ENCODE data around the gene CIC.
"Not testable (repeated sequence)": the region's sequence is repeated elsewhere in the genome, so short reads cannot be mapped to it uniquely, and the experiment has no call there.

Gene CIC

DNA sequence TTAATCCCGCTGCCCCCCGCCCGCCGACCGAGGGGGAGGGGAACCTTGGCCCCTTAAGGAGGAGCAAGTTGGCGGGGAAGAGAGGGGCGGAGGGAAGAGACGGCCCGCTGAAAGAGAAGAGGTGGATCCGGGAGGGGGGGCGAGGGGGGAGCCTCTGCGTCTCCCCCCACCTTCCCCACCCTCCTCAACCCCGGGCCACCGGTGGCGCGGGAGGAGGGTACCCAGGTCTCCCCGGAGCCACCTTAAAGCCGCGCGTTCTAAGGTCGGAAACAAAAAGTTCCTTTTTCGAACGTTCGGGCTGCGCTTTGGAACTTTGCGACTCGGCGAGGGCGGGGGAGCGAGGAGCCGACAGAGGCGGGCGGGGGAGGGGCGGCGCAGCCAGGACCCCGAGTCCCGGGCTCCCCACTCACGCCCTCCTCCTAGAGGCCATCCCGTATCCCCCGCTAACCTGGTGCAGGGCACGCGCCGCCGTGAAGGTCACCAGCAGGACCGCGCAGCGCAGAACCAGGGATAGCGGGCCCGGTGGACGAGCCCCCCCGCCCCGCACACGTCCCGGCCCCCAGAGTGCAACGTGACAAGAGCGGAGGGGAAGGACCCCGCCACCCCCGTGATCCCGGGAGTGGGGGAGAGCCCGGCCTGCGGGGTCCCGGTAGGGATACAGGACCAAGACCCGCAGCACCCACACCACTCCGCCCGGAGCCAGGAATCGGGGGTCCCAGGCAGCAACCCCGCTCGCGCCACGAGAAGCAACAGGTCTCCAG is 14.8 kb upstream of the CIC start:
- DNase-seq (ENCODE audit: low spot score) (peak; percentile 69), FAIRE-seq (no peak)

DNA sequence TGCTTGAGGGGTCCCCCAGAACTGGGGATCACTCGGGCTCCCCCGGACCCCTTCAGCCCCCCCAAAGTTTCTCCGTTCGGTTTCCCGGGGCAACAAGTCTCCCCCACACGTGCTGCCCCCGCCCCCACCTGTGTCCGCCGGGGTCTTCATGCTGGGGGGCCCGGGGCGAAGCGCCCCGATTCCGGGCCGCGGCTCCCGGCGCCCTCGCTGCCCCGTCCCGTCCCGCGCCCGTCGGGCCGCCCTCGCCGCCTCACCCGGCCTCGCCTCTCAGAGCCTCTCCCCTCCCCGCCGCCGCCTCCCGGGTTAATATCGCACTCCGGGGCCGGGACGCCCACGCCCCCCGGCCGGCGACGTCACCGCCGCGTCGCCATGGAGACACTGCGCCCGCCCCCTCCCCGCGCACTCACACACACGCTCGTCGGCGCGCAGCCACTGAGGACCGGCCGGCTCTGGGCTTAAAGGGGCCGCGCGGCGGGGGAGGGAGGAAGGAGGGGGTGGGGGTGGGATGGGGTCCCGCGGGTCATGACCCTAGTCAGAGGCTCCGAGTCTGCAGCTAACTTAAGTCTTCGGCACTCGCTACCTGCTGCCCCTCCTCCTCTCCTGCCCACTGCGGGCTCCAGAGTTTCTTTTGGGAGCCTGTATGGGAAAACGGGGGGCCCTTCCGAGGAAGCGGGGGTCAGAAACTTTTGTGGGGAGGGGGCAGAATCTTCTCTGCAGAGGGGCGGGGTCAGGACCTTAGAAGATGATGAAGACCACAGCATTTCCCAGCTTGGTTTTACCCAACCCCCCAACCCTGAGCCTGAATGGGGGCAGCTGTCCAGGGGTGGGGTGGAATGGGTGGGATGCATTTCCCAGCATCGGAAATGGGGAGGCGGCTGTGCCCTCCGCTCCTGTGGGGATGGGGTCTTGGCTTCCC is 13.9 kb upstream of the CIC start, which contains the start of gene ERF:
Gene ERF (minus strand): TSS at position 279 of the 916 bp plus-strand sequence. CDS start 129 bp downstream, at position 150.
- DNase-seq (ENCODE audit: low spot score) (peak; percentile 92), FAIRE-seq (peak; percentile 92)

DNA sequence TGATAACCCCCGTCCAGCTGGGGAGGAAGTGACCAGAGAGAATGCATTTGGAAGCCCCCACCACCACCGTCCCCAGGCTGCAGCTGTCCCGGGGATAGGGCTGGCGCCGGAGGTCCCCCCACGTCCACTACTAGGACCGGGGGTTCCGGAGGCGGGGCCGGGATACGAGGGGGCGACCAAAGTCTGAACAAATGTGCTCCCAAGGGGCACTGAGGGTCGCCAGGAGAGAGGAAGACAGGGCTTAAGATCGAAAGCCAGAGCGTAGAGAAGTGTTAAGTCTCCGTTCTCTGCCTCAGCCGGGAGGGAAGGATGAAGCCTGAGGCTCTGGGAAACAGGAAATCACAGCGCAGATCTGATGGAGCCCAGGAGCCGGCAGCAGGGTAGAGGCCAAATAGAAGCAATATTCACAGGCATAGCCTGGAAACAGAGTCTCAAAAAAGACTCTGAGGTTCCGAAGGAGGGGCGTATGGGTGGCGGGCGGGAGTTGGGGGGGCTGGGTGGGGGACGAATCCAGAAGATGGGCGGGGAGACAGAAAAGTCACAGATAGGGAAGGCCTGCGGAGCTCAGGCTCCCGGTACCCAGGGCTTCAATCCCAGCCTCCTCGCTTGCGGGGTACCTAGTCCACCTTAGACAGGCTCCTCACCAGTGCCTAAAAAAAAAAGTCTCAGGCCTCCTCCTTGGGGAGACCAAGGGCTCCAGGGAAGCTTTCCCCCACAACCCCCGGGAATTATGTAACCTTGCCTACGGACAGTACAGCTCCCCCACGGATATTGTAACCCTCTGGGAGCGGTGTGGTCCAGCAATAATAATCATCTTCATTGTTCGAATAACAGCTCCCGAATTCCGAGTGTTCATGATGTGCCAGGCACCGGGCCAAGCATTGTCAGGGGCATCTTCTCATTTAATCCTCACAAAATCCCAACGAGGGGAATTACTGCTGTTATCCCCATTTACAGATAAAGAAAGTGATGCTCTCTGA is 13.0 kb upstream of the CIC start:
- DNase-seq (ENCODE audit: low spot score) = peak; percentile 35
- FAIRE-seq = peak; percentile 82

DNA sequence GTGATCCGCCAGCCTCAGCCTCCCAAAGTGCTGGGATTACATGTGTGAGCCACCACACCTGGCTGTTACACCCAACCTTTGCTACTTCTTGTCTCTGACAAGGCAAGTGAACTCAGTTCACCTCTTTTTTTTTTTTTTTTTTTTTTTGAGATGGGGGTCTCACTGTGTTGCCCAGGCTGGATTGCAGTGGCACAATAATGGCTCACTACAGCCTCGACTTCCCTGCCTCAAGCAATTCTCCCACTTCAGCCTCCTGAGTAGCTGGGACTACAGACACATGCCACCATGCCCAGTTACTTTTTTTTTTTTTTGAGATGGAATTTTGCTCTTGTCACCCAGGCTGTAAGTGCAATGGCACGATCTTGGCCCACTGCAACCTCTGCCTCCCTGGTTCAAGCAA is 11.2 kb upstream of the CIC start:
- not testable (repeated sequence) for DNase-seq (ENCODE audit: low spot score); FAIRE-seq

GRCh38 chr19:42261763-42262162 is 7.3 kb upstream of the CIC start:
- FAIRE-seq = no peak

DNA sequence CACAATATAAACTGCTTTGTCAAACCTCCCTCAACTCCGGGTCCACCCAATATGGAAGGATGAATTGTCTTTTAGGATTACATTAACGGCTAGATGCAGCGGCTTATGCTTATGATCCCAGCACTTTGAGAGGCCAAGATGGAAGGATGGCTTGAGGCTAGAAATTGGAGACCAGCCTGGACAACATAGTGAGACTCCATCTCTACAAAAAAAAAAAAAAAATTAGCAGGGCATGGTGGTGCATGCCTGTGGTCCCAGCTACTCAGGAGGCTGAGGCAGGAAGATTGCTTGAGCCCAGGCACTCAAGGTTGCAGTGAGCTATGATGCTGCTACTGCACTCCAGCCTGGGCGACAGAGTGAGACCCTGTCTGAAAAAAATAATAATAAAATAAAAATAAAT is 2.9 kb upstream of the CIC start:
- not testable (repeated sequence) for FAIRE-seq; DNase-seq (ENCODE audit: low spot score)

More at GRCh38 chr19:42261763-42262162, 7.3 kb upstream of the CIC start:
- DNase-seq (ENCODE audit: low spot score) = no peak

DNA sequence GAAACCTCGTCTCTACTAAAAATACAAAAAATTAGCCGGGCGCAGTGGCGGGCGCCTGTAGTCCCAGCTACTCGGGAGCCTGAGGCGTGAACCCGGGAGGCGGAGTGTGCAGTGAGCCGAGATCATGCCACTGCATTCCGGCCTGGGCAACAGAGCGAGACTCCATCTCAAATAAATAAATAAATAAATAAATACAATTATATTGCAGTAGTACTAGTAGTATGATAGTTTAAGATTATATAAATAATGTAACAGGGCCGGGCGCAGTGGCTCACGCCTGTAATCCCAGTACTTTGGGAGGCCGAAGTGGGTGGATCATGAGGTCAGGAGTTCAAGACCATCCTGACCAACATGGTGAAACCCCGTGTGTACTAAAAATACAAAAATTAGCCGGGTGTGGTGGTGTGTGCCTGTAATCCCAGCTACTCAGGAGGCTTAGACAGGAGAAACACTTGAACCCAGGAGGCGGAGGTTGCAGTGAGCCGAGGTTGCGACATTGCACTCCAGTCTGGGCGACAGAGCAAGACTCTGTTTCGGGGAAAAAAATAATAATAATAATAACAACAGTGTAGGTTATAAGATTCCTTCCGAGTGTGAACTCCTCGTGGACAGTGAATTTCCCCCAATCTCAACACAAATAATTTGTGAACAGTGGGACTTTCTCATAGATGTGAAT is 2.0 kb upstream of the CIC start:
- DNase-seq (ENCODE audit: low spot score); FAIRE-seq: not testable (repeated sequence)

DNA sequence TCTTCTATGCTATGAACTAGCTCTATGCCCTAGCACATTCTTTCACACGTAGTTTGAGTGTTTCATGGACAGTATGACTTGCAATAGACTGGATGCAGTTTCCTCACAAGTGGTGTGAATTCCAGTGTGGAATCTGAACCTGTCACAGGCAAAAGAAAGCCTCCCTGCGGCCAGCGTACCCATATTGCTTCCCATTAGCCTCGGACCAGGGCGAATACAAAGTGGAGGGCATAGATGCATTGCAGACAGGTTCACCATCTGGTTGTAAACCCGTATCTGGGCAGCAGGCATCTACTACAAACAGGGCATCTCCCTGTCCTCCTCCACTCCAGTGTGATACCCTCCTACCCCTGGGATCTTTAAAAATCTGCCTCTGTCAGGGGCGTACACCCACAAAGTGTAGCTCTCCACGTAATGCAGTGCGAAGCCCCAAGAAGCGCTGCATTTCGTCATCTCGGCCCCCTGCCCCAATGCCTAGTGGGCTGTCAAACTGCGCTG is 1.4 kb upstream of the CIC start:
- no peak for FAIRE-seq

DNA sequence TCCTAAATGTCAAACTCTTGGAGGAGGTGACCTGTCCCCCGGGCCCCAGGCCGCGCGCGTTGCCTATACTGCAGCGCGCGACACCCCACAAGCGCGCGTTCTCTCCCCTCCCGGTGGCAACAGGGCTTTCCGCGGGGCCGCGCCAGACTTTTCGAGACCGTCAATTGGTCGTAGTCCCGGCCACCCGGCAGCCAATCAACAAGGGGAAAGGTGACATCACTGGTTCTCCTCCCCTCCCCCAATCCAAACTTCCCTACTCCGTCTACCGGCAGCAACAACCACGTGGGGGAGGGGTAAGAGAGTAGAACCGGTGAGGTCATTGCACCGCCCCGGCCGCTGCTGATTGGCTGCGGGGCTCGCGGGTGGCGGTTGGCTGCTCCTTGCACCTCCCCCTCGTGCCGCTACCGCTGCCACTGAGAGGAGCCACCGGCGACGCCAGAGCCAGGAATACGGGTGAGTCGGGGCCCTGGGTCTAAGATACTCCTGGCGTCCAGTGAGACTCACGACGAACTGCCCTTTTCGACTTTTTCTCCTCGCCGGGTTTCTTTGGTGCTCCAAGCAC is 829 bp upstream of the CIC start:
- peak; percentile 92 for DNase-seq (ENCODE audit: low spot score)
- FAIRE-seq = peak; percentile 81

More for the DNA sequence above, 1.4 kb upstream of the CIC start:
- DNase-seq (ENCODE audit: low spot score) = no peak

- DNase-seq (ENCODE audit: low spot score) = no peak
- no peak for FAIRE-seq
Observed at GRCh38 chr19:42269478-42270345, 660 bp downstream of the CIC start.

- DNase-seq (ENCODE audit: low spot score) (peak; percentile 45), FAIRE-seq (peak; percentile 96)
Observed at GRCh38 chr19:42270346-42271044, 1.4 kb downstream of the CIC start.

GRCh38 chr19:42271045-42271419 is 2.0 kb downstream of the CIC start:
- DNase-seq (ENCODE audit: low spot score) = no peak
- peak; percentile 63 for FAIRE-seq

- DNase-seq (ENCODE audit: low spot score) (no peak), FAIRE-seq (no peak)
Observed at GRCh38 chr19:42271861-42272534, 2.9 kb downstream of the CIC start.

DNA sequence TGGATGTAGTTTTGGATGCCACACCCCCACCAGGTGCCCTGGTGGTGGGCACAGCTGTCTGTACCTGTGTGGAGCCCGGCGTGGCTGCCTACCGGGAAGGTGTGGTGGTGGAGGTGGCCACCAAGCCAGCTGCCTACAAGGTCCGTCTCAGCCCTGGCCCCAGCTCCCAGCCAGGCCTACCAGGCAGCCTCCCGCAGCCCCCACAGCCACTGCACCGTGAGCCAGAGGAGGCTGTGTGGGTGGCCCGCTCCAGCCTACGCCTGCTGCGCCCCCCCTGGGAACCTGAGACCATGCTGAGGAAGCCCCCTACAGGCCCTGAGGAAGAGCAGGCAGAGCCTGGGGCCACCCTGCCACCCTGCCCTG is 3.5 kb downstream of the CIC start:
- FAIRE-seq = no peak
- no peak for DNase-seq (ENCODE audit: low spot score)

DNA sequence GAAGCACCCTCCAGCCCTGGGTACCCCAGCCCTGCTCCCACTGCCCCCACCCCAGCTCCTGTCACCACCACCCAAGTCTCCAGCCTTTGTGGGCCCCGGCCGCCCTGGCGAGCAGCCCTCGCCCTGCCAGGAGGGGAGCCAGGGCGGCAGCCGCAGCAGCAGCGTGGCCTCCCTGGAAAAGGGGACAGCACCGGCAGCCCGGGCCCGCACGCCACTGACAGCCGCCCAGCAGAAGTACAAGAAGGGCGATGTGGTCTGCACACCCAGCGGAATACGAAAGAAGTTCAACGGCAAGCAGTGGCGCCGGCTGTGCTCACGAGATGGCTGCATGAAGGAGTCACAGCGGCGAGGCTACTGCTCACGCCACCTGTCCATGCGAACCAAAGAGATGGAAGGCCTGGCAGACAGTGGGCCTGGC is 3.9 kb downstream of the CIC start:
- no peak for DNase-seq (ENCODE audit: low spot score)
- FAIRE-seq = no peak

DNA sequence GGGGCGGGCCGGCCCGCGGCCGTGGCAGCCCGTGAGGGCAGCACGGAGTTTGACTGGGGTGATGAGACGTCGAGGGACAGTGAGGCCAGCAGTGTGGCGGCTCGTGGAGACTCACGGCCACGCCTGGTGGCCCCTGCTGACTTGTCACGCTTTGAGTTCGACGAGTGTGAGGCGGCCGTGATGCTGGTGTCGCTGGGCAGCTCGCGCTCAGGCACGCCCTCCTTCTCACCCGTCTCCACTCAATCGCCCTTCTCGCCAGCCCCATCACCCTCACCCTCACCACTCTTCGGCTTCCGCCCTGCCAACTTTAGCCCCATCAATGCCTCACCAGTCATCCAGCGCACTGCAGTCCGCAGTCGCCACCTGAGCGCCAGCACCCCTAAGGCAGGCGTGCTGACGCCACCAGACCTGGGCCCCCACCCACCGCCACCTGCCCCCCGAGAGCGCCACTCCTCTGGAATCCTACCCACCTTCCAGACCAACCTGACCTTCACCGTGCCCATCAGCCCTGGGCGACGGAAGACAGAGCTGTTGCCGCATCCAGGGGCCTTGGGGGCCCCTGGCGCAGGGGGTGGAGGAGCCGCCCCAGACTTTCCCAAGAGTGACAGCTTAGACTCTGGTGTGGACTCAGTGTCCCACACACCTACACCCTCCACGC is 4.5 kb downstream of the CIC start:
- DNase-seq (ENCODE audit: low spot score) (no peak), FAIRE-seq (no peak)

DNA sequence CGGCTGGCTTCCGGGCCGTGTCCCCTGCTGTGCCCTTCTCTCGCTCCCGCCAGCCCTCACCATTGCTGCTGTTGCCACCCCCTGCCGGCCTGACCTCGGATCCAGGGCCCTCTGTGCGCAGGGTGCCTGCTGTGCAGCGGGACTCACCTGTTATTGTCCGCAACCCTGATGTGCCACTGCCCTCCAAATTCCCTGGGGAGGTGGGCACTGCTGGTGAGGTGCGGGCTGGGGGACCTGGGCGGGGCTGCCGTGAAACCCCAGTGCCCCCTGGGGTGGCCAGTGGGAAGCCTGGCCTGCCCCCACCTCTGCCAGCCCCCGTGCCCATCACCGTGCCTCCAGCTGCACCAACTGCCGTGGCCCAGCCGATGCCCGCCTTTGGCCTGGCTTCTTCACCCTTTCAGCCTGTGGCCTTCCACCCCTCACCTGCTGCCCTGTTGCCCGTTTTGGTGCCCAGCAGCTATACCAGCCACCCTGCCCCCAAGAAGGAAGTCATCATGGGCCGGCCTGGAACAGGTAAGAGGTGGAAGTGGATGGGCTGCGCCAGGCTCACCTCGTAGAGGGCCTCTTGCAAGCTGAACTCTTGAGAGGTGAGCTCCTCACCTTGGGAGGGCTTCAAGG is 5.1 kb downstream of the CIC start:
- FAIRE-seq (no peak), DNase-seq (ENCODE audit: low spot score) (no peak)
